ENCODE data around the gene MYH16.

DNA sequence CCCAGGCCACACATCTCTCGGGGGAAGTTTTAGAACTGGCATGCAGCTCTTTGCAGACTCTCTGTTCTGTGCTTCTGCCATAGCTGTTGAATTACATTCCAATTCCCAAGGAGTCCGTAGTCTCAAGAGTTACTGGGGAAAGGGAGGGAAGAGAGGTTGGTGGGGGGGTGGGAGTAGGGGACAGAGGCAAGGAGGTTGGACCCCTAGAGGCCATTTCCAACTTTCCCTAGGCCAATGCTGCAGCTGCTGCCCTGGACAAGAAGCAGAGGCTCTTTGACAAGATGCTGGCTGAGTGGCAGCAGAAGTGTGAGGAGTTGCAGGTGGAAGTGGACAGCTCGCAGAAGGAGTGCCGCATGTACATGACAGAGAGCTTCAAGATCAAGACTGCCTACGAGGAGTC lies 23.8 kb downstream of the MYH16 start:
- TF ChIP-seq EZH2 (IDR thresholded peaks at IDR 0.05; ENCODE audit: insufficient read depth, poor library complexity, severe bottlenecking), result no peak
- TF ChIP-seq EZH2phosphoT487 (IDR thresholded peaks at IDR 0.05; ENCODE audit: insufficient read depth, low read depth), result no peak

Measured in GM23248 (cell line).